SIG-M5 treated with dmso at 0.1 percent for 504 hours (cell line): Measurements from ENCODE around the gene TMEM165.
A peak's percentile ranks its signal among the peaks of the same experiment; 100 is the strongest.
"Not testable (repeated sequence)": the region's sequence is repeated elsewhere in the genome, so short reads cannot be mapped to it uniquely, and the experiment has no call there.

ENCODE experiments used
- DNase-seq: peaks from one replicate; lab custom pipeline; 2025; ENCODE audit not compliant: unreplicated experiment; lab: John Stamatoyannopoulos, UW

The TMEM165 gene

GRCh38 chr4:55395529-55396307, at the start of gene TMEM165:
TMEM165 (plus strand) TSS chr4:55395957; CDS start chr4:55396190, 233 bp downstream.
- DNase-seq, result peak; percentile 90

- peak; percentile 62 for DNase-seq
Measured at GRCh38 chr4:55345980-55346850, 49.5 kb upstream of the TMEM165 start, which contains the start of gene SRD5A3. SRD5A3 (plus strand) TSS chr4:55346242; CDS start chr4:55346337, 95 bp downstream.

- no peak for DNase-seq
Measured at GRCh38 chr4:55346851-55347255, 48.9 kb upstream of the TMEM165 start.

GRCh38 chr4:55347610-55348228, 48.0 kb upstream of the TMEM165 start:
- DNase-seq, result peak; percentile 40

GRCh38 chr4:55348466-55348865, 47.3 kb upstream of the TMEM165 start:
- DNase-seq, result no peak

- not testable (repeated sequence) for DNase-seq
Measured at GRCh38 chr4:55350870-55351269, 44.9 kb upstream of the TMEM165 start.

GRCh38 chr4:55351824-55352223, 43.9 kb upstream of the TMEM165 start:
- no peak for DNase-seq

GRCh38 chr4:55352726-55353125, 43.0 kb upstream of the TMEM165 start:
- DNase-seq, result no peak

- DNase-seq, result not testable (repeated sequence)
Measured at GRCh38 chr4:55353228-55353747, 42.5 kb upstream of the TMEM165 start.

GRCh38 chr4:55354648-55355047, 41.1 kb upstream of the TMEM165 start:
- no peak for DNase-seq

GRCh38 chr4:55355555-55355954, 40.2 kb upstream of the TMEM165 start:
- no peak for DNase-seq

GRCh38 chr4:55356991-55357461, 38.7 kb upstream of the TMEM165 start:
- no peak for DNase-seq

GRCh38 chr4:55358246-55358645, 37.5 kb upstream of the TMEM165 start:
- no peak for DNase-seq

GRCh38 chr4:55358668-55359067, 37.1 kb upstream of the TMEM165 start:
- DNase-seq, result peak; percentile 74

- no peak for DNase-seq
Measured at GRCh38 chr4:55359397-55359916, 36.3 kb upstream of the TMEM165 start.

GRCh38 chr4:55362938-55363337, 32.8 kb upstream of the TMEM165 start:
- not testable (repeated sequence) for DNase-seq

- DNase-seq, result no peak
Measured at GRCh38 chr4:55363691-55364351, 31.9 kb upstream of the TMEM165 start.

GRCh38 chr4:55364691-55365344, 30.9 kb upstream of the TMEM165 start:
- no peak for DNase-seq

GRCh38 chr4:55365345-55365728, 30.4 kb upstream of the TMEM165 start:
- no peak for DNase-seq

- DNase-seq, result no peak
Measured at GRCh38 chr4:55366621-55367020, 29.1 kb upstream of the TMEM165 start.
